ENCODE results near the gene TFDP2. TPM values are rescaled to one million over a fixed set of nuclear protein-coding genes. Genes with fewer than 3 reads are reported as not detected.

TFDP2 gene
- total and polyA plus RNA-seq, 10 donors: 4.1 to 40.5 (median 27.9) TPM

DNA sequence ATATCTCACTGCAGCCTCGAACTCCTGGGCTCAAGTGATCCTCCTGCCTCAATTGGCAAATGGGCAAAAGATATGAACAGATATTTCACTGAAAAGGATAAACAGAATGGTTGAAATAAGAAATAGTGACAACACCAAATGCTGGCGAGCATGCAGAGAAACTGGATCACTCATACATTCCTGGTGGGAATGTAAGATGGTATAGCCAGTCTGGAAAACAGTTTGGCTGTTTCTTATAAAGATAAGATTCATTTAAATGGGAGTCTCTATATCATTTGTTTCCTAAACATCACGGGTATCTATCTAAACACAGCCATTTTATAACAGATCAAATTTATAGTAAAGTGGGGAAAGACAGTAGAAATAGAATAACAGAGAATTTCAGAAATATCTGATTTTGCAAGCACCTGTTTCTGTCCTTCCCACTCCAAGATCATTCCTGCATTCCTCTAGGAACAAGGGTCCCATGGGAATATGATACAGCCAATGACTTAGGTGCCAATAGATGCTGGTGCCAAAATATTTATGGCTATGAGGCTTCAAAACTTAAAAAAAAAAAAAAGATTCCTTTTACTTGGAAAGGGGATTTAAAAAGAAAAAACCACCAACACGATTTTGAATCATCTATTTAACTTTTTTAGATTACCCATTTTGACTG is 9.9 kb upstream of the TFDP2 start:
- no peak for DNase-seq
- no peak overlapping the region for H3K4me3 ChIP-seq
- 87 to 92% (median 92%) methylated on average over 4 of the region's 4 CpGs for WGBS, 5 donors
- intact Hi-C loops (cut with DNase I; ENCODE audit: low total_unique reads): no loop called here
- no peaks in the 10 kb centered on the region for H3K4me1 ChIP-seq
- no peak overlapping the region for H3K27ac ChIP-seq
- H3K27me3 ChIP-seq (replicated peaks in 1 of 7): no peaks in the 10 kb centered on the region
- TF ChIP-seq, protein P1, sequence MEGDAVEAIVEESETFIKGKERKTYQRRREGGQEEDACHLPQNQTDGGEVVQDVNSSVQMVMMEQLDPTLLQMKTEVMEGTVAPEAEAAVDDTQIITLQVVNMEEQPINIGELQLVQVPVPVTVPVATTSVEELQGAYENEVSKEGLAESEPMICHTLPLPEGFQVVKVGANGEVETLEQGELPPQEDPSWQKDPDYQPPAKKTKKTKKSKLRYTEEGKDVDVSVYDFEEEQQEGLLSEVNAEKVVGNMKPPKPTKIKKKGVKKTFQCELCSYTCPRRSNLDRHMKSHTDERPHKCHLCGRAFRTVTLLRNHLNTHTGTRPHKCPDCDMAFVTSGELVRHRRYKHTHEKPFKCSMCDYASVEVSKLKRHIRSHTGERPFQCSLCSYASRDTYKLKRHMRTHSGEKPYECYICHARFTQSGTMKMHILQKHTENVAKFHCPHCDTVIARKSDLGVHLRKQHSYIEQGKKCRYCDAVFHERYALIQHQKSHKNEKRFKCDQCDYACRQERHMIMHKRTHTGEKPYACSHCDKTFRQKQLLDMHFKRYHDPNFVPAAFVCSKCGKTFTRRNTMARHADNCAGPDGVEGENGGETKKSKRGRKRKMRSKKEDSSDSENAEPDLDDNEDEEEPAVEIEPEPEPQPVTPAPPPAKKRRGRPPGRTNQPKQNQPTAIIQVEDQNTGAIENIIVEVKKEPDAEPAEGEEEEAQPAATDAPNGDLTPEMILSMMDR (IDR thresholded peaks at IDR 0.05 in 8 of 11, conservative IDR thresholded peaks at IDR 0.05 in 3 of 11): no peak
- TF ChIP-seq POLR2A (IDR thresholded peaks at IDR 0.05) (no peak), POLR2AphosphoS5 (IDR thresholded peaks at IDR 0.05) (no peak)
- H3K9me3 ChIP-seq: no peaks in the 10 kb centered on the region
- H3K36me3 ChIP-seq: peaks cover 0 to 19% (median 0%) of the 10 kb centered on the region in 6 donors

GRCh38 chr3:142154186-142154585 is 4.8 kb upstream of the TFDP2 start:
- TF ChIP-seq, protein P1 (IDR thresholded peaks at IDR 0.05 in 8 of 11, conservative IDR thresholded peaks at IDR 0.05 in 3 of 11): no peak
- TF ChIP-seq POLR2A (IDR thresholded peaks at IDR 0.05): no peak
- TF ChIP-seq POLR2AphosphoS5 (IDR thresholded peaks at IDR 0.05): no peak
- peaks cover 0 to 9% (median 3%) of the 10 kb centered on the region in 6 donors for H3K4me1 ChIP-seq
- H3K27me3 ChIP-seq (replicated peaks in 1 of 7): no peaks in the 10 kb centered on the region
- no peaks in the 10 kb centered on the region for H3K36me3 ChIP-seq
- no peak overlapping the region for H3K27ac ChIP-seq
- WGBS, 5 donors: 79 to 88% (median 80%) methylated on average over 3 of the region's 3 CpGs
- no peaks in the 10 kb centered on the region for H3K9me3 ChIP-seq
- no peak overlapping the region for H3K4me3 ChIP-seq
- intact Hi-C loops (cut with DNase I; ENCODE audit: low total_unique reads): no loop called here
- DNase-seq: no peak

DNA sequence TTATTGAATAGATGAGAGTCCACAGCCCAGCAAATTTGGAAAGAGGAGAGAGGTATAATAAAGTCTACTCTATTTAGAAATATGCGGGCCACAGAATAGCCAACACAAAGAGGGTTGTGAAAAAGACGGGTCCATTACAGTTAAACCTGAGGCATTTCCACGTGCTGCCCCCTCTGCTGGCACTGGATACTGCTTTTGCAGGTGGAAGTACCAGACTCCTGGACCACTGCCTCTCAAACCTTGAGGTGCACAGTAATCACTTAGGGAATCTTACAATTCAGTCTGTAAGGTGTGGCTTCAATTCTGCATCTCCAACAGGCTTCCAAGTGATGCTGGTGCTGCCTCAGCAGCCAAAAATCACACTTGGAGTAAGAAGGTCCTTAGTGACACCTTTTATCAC is 3.0 kb upstream of the TFDP2 start:
- no peak for TF ChIP-seq POLR2A (IDR thresholded peaks at IDR 0.05)
- H3K27me3 ChIP-seq (replicated peaks in 1 of 7): no peaks in the 10 kb centered on the region
- peaks cover 4 to 26% (median 17%) of the 10 kb centered on the region in 6 donors for H3K4me1 ChIP-seq
- intact Hi-C loops (cut with DNase I; ENCODE audit: low total_unique reads): no loop called here
- 35 to 44% (median 37%) methylated on average over 3 of the region's 3 CpGs for WGBS, 5 donors
- no peak for DNase-seq
- H3K9me3 ChIP-seq: no peaks in the 10 kb centered on the region
- no peak overlapping the region for H3K27ac ChIP-seq
- no peaks in the 10 kb centered on the region for H3K36me3 ChIP-seq
- H3K4me3 ChIP-seq: no peak overlapping the region

DNA sequence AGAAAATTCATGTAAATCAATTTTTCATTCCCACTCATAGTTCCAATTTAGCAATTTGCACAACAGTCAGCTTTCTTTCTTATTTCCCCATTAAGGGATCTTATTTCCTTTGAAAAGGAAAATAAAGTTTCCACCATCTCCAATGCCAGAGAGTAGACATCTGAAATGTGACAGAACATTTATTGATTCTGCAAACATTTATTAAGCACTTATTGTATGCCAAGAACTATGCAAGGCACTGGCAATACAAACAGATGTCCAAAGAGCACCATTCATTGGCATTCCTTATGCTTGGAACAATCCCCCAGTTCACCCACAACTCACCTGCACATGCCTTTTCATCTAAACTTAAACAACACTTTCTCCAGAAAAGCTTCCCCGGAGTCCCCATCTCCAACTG is 2.5 kb upstream of the TFDP2 start:
- intact Hi-C loops (cut with DNase I; ENCODE audit: low total_unique reads): no loop called here
- TF ChIP-seq POLR2AphosphoS5 (IDR thresholded peaks at IDR 0.05) (no peak), POLR2A (IDR thresholded peaks at IDR 0.05) (no peak)
- TF ChIP-seq, protein P1 (IDR thresholded peaks at IDR 0.05 in 8 of 11, conservative IDR thresholded peaks at IDR 0.05 in 3 of 11): no peak
- Histone ChIP-seq H3K4me1 (peaks cover 4 to 31% (median 22%) of the 10 kb centered on the region in 6 donors), H3K27me3 (replicated peaks in 1 of 7) (no peaks in the 10 kb centered on the region), H3K36me3 (no peaks in the 10 kb centered on the region), H3K4me3 (no peak overlapping the region), H3K27ac (no peak overlapping the region), H3K9me3 (no peaks in the 10 kb centered on the region)
- 94 to 97% (median 95%) methylated on average over 1 of the region's 1 CpG for WGBS, 5 donors
- DNase-seq: no peak
